HCT116 (cell line): ENCODE data around the gene GRK1. TPM values are rescaled to one million over a fixed set of nuclear protein-coding genes. Genes with fewer than 3 reads are reported as not detected.
"Not testable (repeated sequence)": the region's sequence is repeated elsewhere in the genome, so short reads cannot be mapped to it uniquely, and the experiment has no call there.

Experiments used
- ATAC-seq: fragments of 200-7000 bp; cut with Tn5 transposase; 2 replicates; pipeline ENCODE4 v1.9.1; 2020; ENCODE audit warnings: mild to moderate bottlenecking, moderate library complexity
- BruUV-seq: library from RNA; stranded (reverse); fragments of 400-500 nt; replicated peaks from 2 replicates; lab custom pipeline; 2021; lab: Mats Ljungman, UMichigan
- CTCF ChIA-PET: fragments of 300-600 bp; sonication (Branson Sonifier 250); formaldehyde crosslinking; loops from one replicate; lab custom pipeline; 2021; ENCODE audit warnings: antibody characterized with exemption; lab: Charles Lee
- POLR2A ChIA-PET: fragments of 300-600, 350-600 bp; sonication (Branson Sonifier 250); formaldehyde crosslinking; loops from one replicate; lab custom pipeline; 2021; ENCODE audit warnings: antibody characterized with exemption; lab: Charles Lee
- RAD21 ChIA-PET, 2 experiments: fragments of 300-600 bp; sonication (Branson Sonifier 250); formaldehyde crosslinking; loops; one replicate each; lab custom pipeline; 2023; ENCODE audit warnings: low total read pairs in 2 of 2; ENCODE audit not compliant: uncharacterized antibody in 2 of 2, unreplicated experiment in 2 of 2, low non-redundant PET in 1 of 2; lab: Charles Lee
- DNase-seq: peaks from one replicate; pipeline ENCODE4 v3.0.0-alpha.2; 2010; ENCODE audit warnings: low read depth, low spot score
- H2AFZ ChIP-seq: fragments of 200-600 bp; shearing (Covaris generic), sonication (generic); 2 replicates; pipeline ENCODE4 v1.6.1; 2017; ENCODE audit warnings: low read depth, mixed run types, mixed read lengths, antibody characterized with exemption, low read length; ENCODE audit not compliant: poor library complexity, severe bottlenecking
- H3K27ac ChIP-seq: 2 replicates; pipeline ENCODE4 v1.5.1; 2012; ENCODE audit warnings: low read depth, low read length
- H3K27me3 ChIP-seq: fragments of 200-600 bp; sonication (generic); 2 replicates; pipeline ENCODE4 v1.6.1; 2016; ENCODE audit warnings: mixed run types, low read length, mixed read lengths; ENCODE audit not compliant: insufficient read depth
- H3K36me3 ChIP-seq, 2 experiments: fragments of 200-500 bp in 1 of 2; fragments of 200-600 bp in 1 of 2; sonication (Bioruptor generic) in 1 of 2; sonication (generic) in 1 of 2; 2 replicates each; pipeline versions ENCODE4 v1.5.1 to v1.6.1; 2014 to 2016; ENCODE audit warnings: low read length in 2 of 2, inconsistent platforms in 1 of 2, mixed read lengths in 1 of 2, mixed run types in 1 of 2; ENCODE audit not compliant: insufficient read depth in 2 of 2, control insufficient read depth in 1 of 2
- H3K4me1 ChIP-seq, 2 experiments: fragments of 200-600 bp in 1 of 2; sonication (generic) in 1 of 2; 2 replicates each; pipeline versions ENCODE4 v1.5.1 to v1.6.1; 2012 to 2017; ENCODE audit warnings: low read length in 2 of 2, inconsistent platforms in 1 of 2, mild to moderate bottlenecking in 1 of 2, mixed read lengths in 1 of 2, mixed run types in 1 of 2, moderate library complexity in 1 of 2; ENCODE audit not compliant: insufficient read depth in 2 of 2, control insufficient read depth in 1 of 2
- H3K4me2 ChIP-seq: fragments of 200-600 bp; sonication (generic); 2 replicates; pipeline ENCODE4 v1.6.1; 2017; ENCODE audit warnings: mixed run types, low read length, mixed read lengths
- H3K4me3 ChIP-seq, 2 experiments: fragments of 200-600 bp in 1 of 2; sonication (generic) in 1 of 2; replicated peaks in 1 of 2; 2 replicates each; pipeline ENCODE4 v1.5.1; 2011 to 2016; ENCODE audit warnings: low read length in 2 of 2, control low read depth in 1 of 2, low read depth in 1 of 2, mild to moderate bottlenecking in 1 of 2, mixed read lengths in 1 of 2, mixed run types in 1 of 2
- H3K79me2 ChIP-seq: fragments of 200-600 bp; sonication (generic); 2 replicates; pipeline ENCODE4 v1.6.1; 2017; ENCODE audit warnings: mild to moderate bottlenecking, mixed run types, low read length, moderate library complexity, mixed read lengths; ENCODE audit not compliant: insufficient read depth
- H3K9ac ChIP-seq: fragments of 200-600 bp; sonication (generic); 2 replicates; pipeline ENCODE4 v1.6.1; 2016; ENCODE audit warnings: low read length, mixed read lengths
- H3K9me2 ChIP-seq: fragments of 200-600 bp; sonication (generic), shearing (Covaris generic); 2 replicates; pipeline ENCODE4 v1.6.1; 2017; ENCODE audit warnings: mixed run types, mild to moderate bottlenecking, moderate library complexity; ENCODE audit not compliant: insufficient read depth
- H3K9me3 ChIP-seq, 2 experiments: fragments of 200-500 bp in 1 of 2; fragments of 200-600 bp in 1 of 2; sonication (Bioruptor generic) in 1 of 2; sonication (generic) in 1 of 2; 2 replicates each; pipeline ENCODE4 v1.6.1; 2014 to 2017; ENCODE audit warnings: low read length in 2 of 2, mixed read lengths in 2 of 2, inconsistent platforms in 1 of 2, low read depth in 1 of 2, mild to moderate bottlenecking in 1 of 2, mixed run types in 1 of 2, moderate library complexity in 1 of 2; ENCODE audit not compliant: control insufficient read depth in 1 of 2, insufficient read depth in 1 of 2
- H4K20me1 ChIP-seq: fragments of 200-600 bp; sonication (generic), shearing (Covaris generic); 2 replicates; pipeline ENCODE4 v1.6.1; 2017; ENCODE audit warnings: mixed run types, mild to moderate bottlenecking, moderate library complexity; ENCODE audit not compliant: insufficient read depth
- CTCF ChIP-seq, 3 experiments: fragments of 200-600 bp in 1 of 3; sonication (generic) in 1 of 3; IDR thresholded peaks in 2 of 3; conservative IDR thresholded peaks in 1 of 3; 2 replicates each; pipeline ENCODE4 v1.5.1; 2012 to 2017; ENCODE audit warnings: low read depth in 2 of 3, low read length in 2 of 3, antibody characterized with exemption in 1 of 3, borderline replicate concordance in 1 of 3, control low read depth in 1 of 3, mild to moderate bottlenecking in 1 of 3, mixed read lengths in 1 of 3, mixed run types in 1 of 3, moderate library complexity in 1 of 3; ENCODE audit not compliant: insufficient read depth in 1 of 3
- POLR2A ChIP-seq: IDR thresholded peaks from 2 replicates; pipeline ENCODE4 v1.7.0; 2011; ENCODE audit warnings: borderline replicate concordance; ENCODE audit not compliant: insufficient read depth, insufficient read length; ENCODE audit errors: extremely low read depth
- RAD21 ChIP-seq: IDR thresholded peaks from 2 replicates; pipeline ENCODE4 v1.6.1; 2012; ENCODE audit warnings: low read depth, mild to moderate bottlenecking
- REST ChIP-seq: IDR thresholded peaks from 2 replicates; pipeline ENCODE4 v1.6.1; 2012; ENCODE audit warnings: low read depth
- intact Hi-C: fragments of 100-400 bp; cut with micrococcal nuclease; formaldehyde crosslinking; loops from 2 replicates; pipeline ENCODE4 v1.10.0; 2022
- total RNA-seq: library from RNA; stranded (reverse); gene quantifications from one replicate; pipeline ENCODE4 v1.2.1, GENCODE V29; 2021; ENCODE audit not compliant: unreplicated experiment

Gene GRK1
- total RNA-seq, 1 experiment from 2014 or later, result not detected

GRCh38 chr13:113724780-113725315 is 57.8 kb downstream of the GRK1 start:
- Histone ChIP-seq H3K27me3 (no peaks in the 10 kb centered on the region), H3K4me2 (peak overlapping the region; percentile 65), H3K79me2 (no peaks in the 10 kb centered on the region), H2AFZ (no peak overlapping the region), H3K9ac (no peak overlapping the region), H3K36me3 (no peaks in the 10 kb centered on the region), H3K27ac (no peak overlapping the region), H4K20me1 (no peaks in the 10 kb centered on the region), H3K9me2 (no peaks in the 10 kb centered on the region), H3K4me1 (peaks cover 2 to 6% of the 10 kb centered on the region in 2 experiments; a peak in 2 of 4 replicates), H3K4me3 (no peak overlapping the region), H3K9me3 (no peaks in the 10 kb centered on the region)
- DNase-seq (peak; percentile 33), ATAC-seq (peak; percentile 100)
- CTCF ChIA-PET, result interaction anchor here (0.8 to 1.0 kb wide), 4 partner anchors 27 to 245 kb away, joined by 3 to 4 read pairs (median 3); no protein-coding TSS in a partner anchor
- RAD21 ChIA-PET, result no interaction called here
- intact Hi-C loops, result no loop called here
- BruUV-seq, result no TSS peak
- POLR2A ChIA-PET, result no interaction called here
- TF ChIP-seq POLR2A, result no peak
- peak; percentile 68 to 87 (median 77); a peak in 5 of 6 replicates for TF ChIP-seq CTCF (IDR thresholded peaks at IDR 0.05 in 2 of 3, conservative IDR thresholded peaks at IDR 0.05 in 1 of 3; ENCODE audit: borderline replicate concordance in 1 of 3, insufficient read depth in 1 of 3, low read depth in 2 of 3, low read length in 2 of 3)
- TF ChIP-seq REST, result no peak
- peak; percentile 89 for TF ChIP-seq RAD21

- CTCF ChIA-PET, result interaction anchor here (1.0 kb wide), 1 partner anchor 221 kb away, joined by 3 read pairs; no protein-coding TSS in a partner anchor
- H2AFZ ChIP-seq, BruUV-seq, H3K79me2 ChIP-seq, H3K9me3 ChIP-seq, intact Hi-C loops, POLR2A ChIA-PET, DNase-seq, H3K36me3 ChIP-seq, H3K4me1 ChIP-seq, H3K4me3 ChIP-seq, H3K27ac ChIP-seq, RAD21 ChIA-PET, H3K9ac ChIP-seq, H3K27me3 ChIP-seq, ATAC-seq, H4K20me1 ChIP-seq, H3K4me2 ChIP-seq, H3K9me2 ChIP-seq: not testable (repeated sequence)
Observed at GRCh38 chr13:113725329-113726105, 58.5 kb downstream of the GRK1 start.
